GM19438 (cell line): ENCODE data around the gene CPNE9.
"Not testable (repeated sequence)": the region's sequence is repeated elsewhere in the genome, so short reads cannot be mapped to it uniquely, and the experiment has no call there.

ENCODE experiments used
- ATAC-seq: cut with Tn5 transposase; IDR thresholded peaks from one replicate; pipeline ENCODE4 v1.9.1; 2021; ENCODE audit warnings: low read depth; ENCODE audit not compliant: unreplicated experiment

CPNE9 gene

DNA sequence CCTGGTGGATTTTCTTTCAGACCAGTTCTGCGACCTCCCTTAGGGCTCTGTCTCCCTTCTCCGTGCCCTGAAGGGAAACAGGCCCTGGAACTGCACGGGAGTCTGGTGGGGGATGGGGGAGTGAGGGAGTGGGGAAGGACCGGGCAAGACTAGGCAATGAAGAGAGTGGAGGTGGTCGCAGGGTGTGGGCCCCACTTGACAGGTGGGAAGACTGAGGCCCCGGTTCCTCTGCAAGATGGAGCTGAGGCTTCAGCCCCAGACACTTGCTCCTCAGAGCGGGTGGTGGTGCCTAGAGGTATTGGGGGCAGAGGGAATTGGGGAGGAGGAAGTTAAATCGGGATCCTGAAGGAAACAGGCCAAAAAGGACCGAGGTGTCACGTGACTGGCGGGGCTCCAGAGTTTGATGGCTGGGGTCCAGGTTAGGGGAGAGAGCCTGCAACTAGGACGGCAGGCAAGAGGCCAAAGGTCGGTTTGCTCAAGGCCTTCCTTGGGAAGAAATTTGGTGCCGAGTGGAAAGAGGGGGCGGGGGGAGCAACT, 66.7 kb downstream of the CPNE9 start:
- no peak for ATAC-seq

DNA sequence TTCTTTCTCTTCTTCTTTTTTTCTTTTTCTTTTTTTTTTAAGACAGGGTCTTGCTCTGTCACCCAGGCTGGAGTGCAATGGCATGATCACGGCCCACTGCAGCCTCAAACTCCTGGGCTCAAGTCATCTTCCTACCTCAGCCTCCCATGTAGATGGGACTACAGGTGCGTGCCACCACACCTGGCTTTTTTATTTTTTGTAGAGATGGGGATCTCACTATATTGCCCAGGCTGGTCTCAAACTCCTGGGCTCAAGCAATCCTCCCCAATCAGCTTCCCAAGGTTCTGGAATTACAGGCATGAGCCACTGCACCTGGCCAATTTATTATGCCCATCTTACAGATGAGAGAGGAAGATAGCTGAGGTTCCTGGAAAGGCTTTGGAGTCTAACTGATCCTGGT, 67.4 kb downstream of the CPNE9 start:
- ATAC-seq: not testable (repeated sequence)

DNA sequence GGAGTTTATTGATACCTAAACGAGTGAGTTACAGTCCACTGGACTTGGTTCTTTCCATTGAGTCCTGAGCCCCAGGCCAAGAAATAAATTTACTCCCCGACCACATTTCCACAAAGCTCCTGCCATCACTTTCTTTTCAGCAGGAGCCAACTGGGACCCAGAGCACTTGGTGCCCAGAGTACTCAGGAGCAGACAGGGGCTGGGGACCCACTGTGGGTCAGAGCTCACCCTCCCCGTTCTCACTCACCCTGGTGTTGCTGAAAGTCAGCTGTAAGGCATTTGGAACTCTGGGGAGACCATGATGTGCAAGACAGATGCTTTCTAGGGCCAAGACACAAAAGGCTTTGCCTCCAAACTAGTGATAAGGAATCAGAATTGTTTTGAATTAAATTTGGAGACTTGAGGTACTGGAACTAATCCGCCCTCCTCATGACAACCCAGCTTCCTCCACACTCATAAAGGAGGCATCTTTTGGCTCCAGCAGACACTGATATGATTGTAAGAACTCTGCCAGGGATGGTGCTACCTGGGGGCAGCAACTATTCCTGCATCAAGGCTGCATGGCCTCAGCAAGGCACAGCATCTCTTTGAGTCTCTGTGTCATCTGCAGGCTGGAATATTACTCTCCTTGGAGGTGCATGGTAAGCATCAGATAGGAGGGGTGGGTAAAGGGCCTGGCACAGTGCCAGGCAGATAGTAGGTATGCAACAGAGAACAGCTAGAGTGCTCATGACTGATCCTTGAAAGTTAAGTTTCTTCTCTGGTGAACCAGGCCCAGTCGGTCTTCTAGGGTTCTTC, 73.5 kb downstream of the CPNE9 start:
- no peak for ATAC-seq

DNA sequence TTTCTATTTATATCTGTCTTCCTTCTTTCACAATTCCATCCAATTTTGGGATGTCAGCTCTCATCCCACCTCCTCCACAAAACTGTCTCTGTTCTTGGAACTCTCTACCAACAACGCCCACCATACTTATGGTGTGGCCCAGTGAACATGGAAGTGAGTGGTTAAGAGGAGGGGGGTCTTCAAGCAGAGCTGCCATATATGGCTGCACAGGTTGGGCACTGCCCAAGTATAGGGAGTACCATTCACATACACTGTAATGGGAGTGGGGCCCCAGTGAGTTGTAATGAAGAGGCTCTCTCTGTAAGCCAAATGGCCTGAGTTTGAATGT, 74.0 kb downstream of the CPNE9 start:
- no peak for ATAC-seq

DNA sequence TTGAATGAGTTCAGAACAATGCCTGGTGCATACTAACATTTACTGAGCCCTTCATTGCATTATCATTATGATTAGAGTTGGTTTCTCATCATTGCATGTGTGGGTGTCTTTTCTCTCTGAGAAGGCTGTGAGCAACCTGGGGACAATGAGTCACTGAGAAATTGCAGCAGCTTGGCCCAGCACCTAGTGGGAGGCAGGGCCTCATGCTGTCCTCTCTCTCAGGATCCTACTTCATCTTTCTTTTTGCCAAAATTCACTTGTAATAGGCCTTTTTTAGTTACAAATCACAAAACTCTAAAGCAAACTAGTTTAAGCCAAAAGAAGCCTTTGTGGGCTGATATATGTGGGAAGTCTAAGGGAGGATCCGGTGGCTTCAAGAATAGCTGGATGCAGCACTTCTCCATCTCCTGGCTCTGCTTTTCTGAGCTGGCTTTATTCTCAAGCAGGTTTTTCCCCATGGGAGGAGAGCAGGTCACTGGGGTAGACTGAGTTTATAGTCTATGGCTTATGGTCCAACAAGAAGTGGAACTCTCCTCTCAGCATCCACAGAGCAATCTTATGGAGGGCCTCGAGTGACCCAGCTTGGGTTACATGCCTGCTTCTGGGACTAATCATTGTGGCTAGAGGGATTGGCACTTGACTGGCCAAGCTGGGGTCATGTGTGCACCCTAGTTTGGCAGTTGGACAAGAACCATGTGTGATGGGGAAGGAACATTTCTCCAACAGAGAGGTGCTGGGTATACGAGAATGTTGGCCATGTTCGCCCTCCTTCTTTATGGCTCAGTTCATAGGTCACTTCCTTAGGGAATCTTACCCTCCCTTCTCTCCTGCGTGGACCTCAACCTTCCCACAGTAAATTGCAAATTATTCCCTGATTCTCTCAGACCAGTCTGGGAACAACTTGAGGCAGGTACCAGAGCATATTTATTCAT, 74.8 kb downstream of the CPNE9 start:
- no peak for ATAC-seq

DNA sequence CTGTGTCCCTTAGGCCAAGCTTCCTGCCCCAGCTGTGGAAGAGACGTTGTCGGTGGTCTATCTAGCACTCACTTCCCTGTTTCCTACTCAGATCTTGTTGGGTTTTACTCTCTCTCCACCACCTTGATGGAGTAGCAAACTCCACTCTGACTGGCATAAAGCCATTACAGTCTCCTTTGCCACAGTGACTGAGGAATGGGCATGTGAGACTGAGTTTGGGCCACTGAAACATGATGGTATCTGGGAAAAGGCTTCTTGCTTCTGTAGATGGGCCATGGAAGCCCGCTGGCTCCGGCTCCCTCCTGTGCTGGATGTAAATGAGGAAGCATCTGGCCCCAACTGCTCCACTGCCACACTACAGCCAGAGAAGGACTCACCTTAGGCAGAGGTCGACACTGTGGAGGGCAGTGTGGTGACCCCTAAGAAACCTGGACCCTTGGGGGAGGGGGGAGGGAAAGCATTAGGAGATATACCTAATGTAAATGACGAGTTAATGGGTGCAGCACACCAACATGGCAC, 75.5 kb downstream of the CPNE9 start:
- ATAC-seq: no peak
